ENCODE measurements around the gene ITGA8.

The ITGA8 gene

GRCh38 chr10:15739254-15739970 lies 19.7 kb upstream of the ITGA8 start:
- H3K27me3 Mint-ChIP-seq (ENCODE audit: low read depth, poor library complexity): peaks cover 14% of the 10 kb centered on the region
- peaks cover 19% of the 10 kb centered on the region for H3K4me1 Mint-ChIP-seq
- DNase-seq: no peak
- TF ChIP-seq, protein P1, sequence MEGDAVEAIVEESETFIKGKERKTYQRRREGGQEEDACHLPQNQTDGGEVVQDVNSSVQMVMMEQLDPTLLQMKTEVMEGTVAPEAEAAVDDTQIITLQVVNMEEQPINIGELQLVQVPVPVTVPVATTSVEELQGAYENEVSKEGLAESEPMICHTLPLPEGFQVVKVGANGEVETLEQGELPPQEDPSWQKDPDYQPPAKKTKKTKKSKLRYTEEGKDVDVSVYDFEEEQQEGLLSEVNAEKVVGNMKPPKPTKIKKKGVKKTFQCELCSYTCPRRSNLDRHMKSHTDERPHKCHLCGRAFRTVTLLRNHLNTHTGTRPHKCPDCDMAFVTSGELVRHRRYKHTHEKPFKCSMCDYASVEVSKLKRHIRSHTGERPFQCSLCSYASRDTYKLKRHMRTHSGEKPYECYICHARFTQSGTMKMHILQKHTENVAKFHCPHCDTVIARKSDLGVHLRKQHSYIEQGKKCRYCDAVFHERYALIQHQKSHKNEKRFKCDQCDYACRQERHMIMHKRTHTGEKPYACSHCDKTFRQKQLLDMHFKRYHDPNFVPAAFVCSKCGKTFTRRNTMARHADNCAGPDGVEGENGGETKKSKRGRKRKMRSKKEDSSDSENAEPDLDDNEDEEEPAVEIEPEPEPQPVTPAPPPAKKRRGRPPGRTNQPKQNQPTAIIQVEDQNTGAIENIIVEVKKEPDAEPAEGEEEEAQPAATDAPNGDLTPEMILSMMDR (IDR thresholded peaks at IDR 0.05): no peak
- peaks cover 9% of the 10 kb centered on the region for H3K9me3 Mint-ChIP-seq
- no peak overlapping the region for H3K27ac Mint-ChIP-seq
- no peak overlapping the region for H3K4me3 Mint-ChIP-seq
- no peaks in the 10 kb centered on the region for H3K36me3 Mint-ChIP-seq (ENCODE audit: low read depth)

DNA sequence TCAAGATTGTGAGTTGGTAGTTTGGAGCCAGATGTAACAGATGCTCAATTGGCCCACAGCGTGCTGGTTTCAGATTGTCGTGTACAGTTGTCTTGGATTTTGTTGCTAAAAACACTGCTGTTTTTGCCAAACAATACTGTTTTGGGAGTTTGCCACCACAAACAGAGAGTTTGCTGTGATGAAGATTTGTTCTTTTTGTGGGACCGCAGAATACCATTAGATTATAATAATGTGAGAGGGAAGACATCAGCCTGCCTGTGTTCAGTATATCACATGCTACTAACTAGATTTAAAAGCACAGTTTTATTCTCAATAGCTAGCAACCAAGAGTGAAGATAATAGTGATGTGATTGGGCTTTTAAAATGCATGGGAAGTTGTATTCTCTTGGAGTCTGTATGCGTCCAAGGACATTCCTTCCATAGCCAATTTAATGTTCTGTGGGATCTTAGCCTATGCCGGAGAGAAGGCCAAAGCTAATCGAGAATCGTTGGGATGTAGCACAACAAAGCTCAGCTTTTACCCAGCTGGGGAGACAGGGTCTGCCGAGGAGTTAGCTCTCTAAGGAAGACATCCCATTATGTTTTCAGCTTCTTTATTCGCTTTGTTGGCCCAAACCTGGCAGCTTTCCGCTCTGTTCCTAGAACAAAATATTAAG lies 18.7 kb upstream of the ITGA8 start:
- peaks cover 10% of the 10 kb centered on the region for H3K4me1 Mint-ChIP-seq
- peaks cover 19% of the 10 kb centered on the region for H3K9me3 Mint-ChIP-seq
- no peak for DNase-seq
- H3K4me3 Mint-ChIP-seq: no peak overlapping the region
- TF ChIP-seq, protein P1 (IDR thresholded peaks at IDR 0.05): no peak
- H3K36me3 Mint-ChIP-seq (ENCODE audit: low read depth): peaks cover 5% of the 10 kb centered on the region
- H3K27me3 Mint-ChIP-seq (ENCODE audit: low read depth, poor library complexity): peaks cover 14% of the 10 kb centered on the region
- no peak overlapping the region for H3K27ac Mint-ChIP-seq

DNA sequence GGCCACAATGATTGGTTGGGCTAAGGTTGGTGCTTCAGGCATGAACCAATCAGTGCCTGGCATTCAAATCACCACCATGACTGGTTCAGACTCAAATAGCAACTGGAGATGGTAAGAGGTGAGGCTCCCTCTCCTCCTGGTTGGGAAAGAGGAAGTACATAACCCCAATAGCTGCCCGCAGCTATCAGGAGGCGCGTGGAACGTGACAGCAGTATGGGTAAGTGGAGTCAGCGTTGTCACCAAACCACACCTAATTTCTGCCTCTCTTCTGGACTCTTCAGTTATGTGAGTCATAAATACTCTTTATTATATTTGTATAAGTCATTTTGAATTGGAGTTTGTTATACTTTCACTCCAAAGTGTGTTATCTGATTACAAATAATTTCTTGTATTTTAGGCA lies 17.9 kb upstream of the ITGA8 start:
- no peak overlapping the region for H3K27ac Mint-ChIP-seq
- H3K4me1 Mint-ChIP-seq: peaks cover 10% of the 10 kb centered on the region
- no peak overlapping the region for H3K4me3 Mint-ChIP-seq
- no peak for DNase-seq
- TF ChIP-seq, protein P1 (IDR thresholded peaks at IDR 0.05): no peak
- H3K36me3 Mint-ChIP-seq (ENCODE audit: low read depth): peaks cover 5% of the 10 kb centered on the region
- peaks cover 24% of the 10 kb centered on the region for H3K9me3 Mint-ChIP-seq
- peaks cover 14% of the 10 kb centered on the region for H3K27me3 Mint-ChIP-seq (ENCODE audit: low read depth, poor library complexity)

GRCh38 chr10:15735763-15736162 lies 16.0 kb upstream of the ITGA8 start:
- Mint-ChIP-seq H3K27me3 (ENCODE audit: low read depth, poor library complexity) (peaks cover 11% of the 10 kb centered on the region), H3K4me1 (peaks cover 10% of the 10 kb centered on the region), H3K9me3 (peaks cover 39% of the 10 kb centered on the region), H3K36me3 (ENCODE audit: low read depth) (peaks cover 10% of the 10 kb centered on the region), H3K4me3 (no peak overlapping the region), H3K27ac (no peak overlapping the region)
- no peak for DNase-seq
- TF ChIP-seq, protein P1 (IDR thresholded peaks at IDR 0.05): no peak

DNA sequence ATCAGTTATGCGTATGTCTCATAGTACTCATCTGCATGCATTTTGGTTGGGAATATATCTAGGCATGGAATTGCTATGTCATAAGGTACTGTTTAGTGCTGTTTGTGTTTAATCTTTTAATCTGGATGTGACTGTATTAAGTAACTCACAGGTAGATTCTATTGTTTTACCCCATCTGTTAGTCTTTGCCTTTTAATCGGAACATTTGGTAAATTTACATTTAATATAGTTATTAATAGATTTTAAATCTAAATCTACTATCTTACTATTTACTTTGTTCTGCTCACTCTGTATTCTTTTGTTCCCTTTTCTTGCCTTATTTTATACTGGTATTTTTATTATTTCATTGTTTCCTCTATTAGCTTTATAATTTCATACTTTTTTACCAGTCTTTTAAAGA lies 10.6 kb upstream of the ITGA8 start:
- DNase-seq: no peak
- peaks cover 3% of the 10 kb centered on the region for H3K27me3 Mint-ChIP-seq (ENCODE audit: low read depth, poor library complexity)
- H3K9me3 Mint-ChIP-seq: peaks cover 61% of the 10 kb centered on the region
- H3K27ac Mint-ChIP-seq: no peak overlapping the region
- H3K4me3 Mint-ChIP-seq: no peak overlapping the region
- H3K4me1 Mint-ChIP-seq: peaks cover 14% of the 10 kb centered on the region
- TF ChIP-seq, protein P1 (IDR thresholded peaks at IDR 0.05): no peak
- H3K36me3 Mint-ChIP-seq (ENCODE audit: low read depth): peaks cover 19% of the 10 kb centered on the region
